Astrocyte (in vitro differentiated cells and primary cell): ENCODE data around the gene NTM. TPM values are rescaled to one million over a fixed set of nuclear protein-coding genes. Genes with fewer than 3 reads are reported as not detected.

Source experiments
- DNase-seq: peaks from one replicate; pipeline ENCODE4 v3.0.0-alpha.2; 2010; ENCODE audit warnings: low read depth
- FAIRE-seq: peaks from 2 replicates; lab custom pipeline; 2011; peaks lifted over from hg19 to GRCh38; lab: Jason Lieb, UNC
- H2AFZ ChIP-seq: 2 replicates; pipeline ENCODE4 v1.6.0; 2012; ENCODE audit warnings: low read depth, low read length, inconsistent platforms
- H3K27ac ChIP-seq: 2 replicates; pipeline ENCODE4 v1.5.1; 2011; ENCODE audit warnings: low read depth, low read length, inconsistent platforms
- H3K27me3 ChIP-seq: 2 replicates; pipeline ENCODE4 v1.6.0; 2011; ENCODE audit warnings: low read length, inconsistent platforms; ENCODE audit not compliant: insufficient read depth
- H3K36me3 ChIP-seq: 2 replicates; pipeline ENCODE4 v1.5.1; 2011; ENCODE audit warnings: low read length, inconsistent platforms; ENCODE audit not compliant: insufficient read depth
- H3K4me1 ChIP-seq: 2 replicates; pipeline ENCODE4 v1.5.1; 2011; ENCODE audit warnings: low read length, inconsistent platforms; ENCODE audit not compliant: insufficient read depth
- H3K4me2 ChIP-seq: 2 replicates; pipeline ENCODE4 v1.6.0; 2012; ENCODE audit warnings: low read length, inconsistent platforms
- H3K4me3 ChIP-seq: 2 replicates; pipeline ENCODE4 v1.5.1; 2011; ENCODE audit warnings: low read depth, mild to moderate bottlenecking, low read length, inconsistent platforms; ENCODE audit not compliant: insufficient read depth
- H3K79me2 ChIP-seq: 2 replicates; pipeline ENCODE4 v1.6.0; 2012; ENCODE audit warnings: mild to moderate bottlenecking, low read length, inconsistent platforms; ENCODE audit not compliant: insufficient read depth
- H3K9ac ChIP-seq: 2 replicates; pipeline ENCODE4 v1.6.0; 2012; ENCODE audit warnings: mild to moderate bottlenecking, low read length, inconsistent platforms
- H3K9me3 ChIP-seq: 2 replicates; pipeline ENCODE4 v1.5.1; 2012; ENCODE audit warnings: low read depth, mild to moderate bottlenecking, low read length, inconsistent platforms; ENCODE audit not compliant: insufficient read depth
- H4K20me1 ChIP-seq: 2 replicates; pipeline ENCODE4 v1.6.0; 2012; ENCODE audit warnings: low read length, inconsistent platforms; ENCODE audit not compliant: insufficient read depth
- H3K27ac Mint-ChIP-seq: one replicate; pipeline ENCODE4 v1.8.0; 2021; ENCODE audit warnings: mild to moderate bottlenecking, mixed read lengths; ENCODE audit not compliant: unreplicated experiment
- H3K27me3 Mint-ChIP-seq: one replicate; pipeline ENCODE4 v1.8.0; 2021; ENCODE audit warnings: low read depth, mixed read lengths; ENCODE audit not compliant: unreplicated experiment
- H3K36me3 Mint-ChIP-seq: one replicate; pipeline ENCODE4 v1.8.0; 2021; ENCODE audit warnings: low read depth, mixed read lengths; ENCODE audit not compliant: unreplicated experiment
- H3K4me1 Mint-ChIP-seq: one replicate; pipeline ENCODE4 v1.8.0; 2021; ENCODE audit warnings: low read depth, mixed read lengths; ENCODE audit not compliant: unreplicated experiment
- H3K4me3 Mint-ChIP-seq: one replicate; pipeline ENCODE4 v1.8.0; 2021; ENCODE audit warnings: mild to moderate bottlenecking, moderate library complexity, mixed read lengths; ENCODE audit not compliant: unreplicated experiment
- H3K9me3 Mint-ChIP-seq: one replicate; pipeline ENCODE4 v1.8.0; 2021; ENCODE audit warnings: mild to moderate bottlenecking, mixed read lengths; ENCODE audit not compliant: unreplicated experiment
- CTCF ChIP-seq: IDR thresholded peaks from 2 replicates; pipeline ENCODE4 v1.5.1; 2011; ENCODE audit warnings: low read depth, mild to moderate bottlenecking, inconsistent platforms, low read length, moderate library complexity; ENCODE audit not compliant: insufficient read depth
- EZH2 ChIP-seq: IDR thresholded peaks from 2 replicates; pipeline ENCODE4 v1.6.1; 2012; ENCODE audit warnings: mild to moderate bottlenecking, low read length, inconsistent platforms; ENCODE audit not compliant: insufficient read depth
- total RNA-seq: library from RNA; stranded (reverse); gene quantifications from 2 replicates; pipeline ENCODE4 v1.2.1, GENCODE V29; 2021

The NTM gene
- total RNA-seq, 1 donor from 2014 or later: 98.2 TPM

DNA sequence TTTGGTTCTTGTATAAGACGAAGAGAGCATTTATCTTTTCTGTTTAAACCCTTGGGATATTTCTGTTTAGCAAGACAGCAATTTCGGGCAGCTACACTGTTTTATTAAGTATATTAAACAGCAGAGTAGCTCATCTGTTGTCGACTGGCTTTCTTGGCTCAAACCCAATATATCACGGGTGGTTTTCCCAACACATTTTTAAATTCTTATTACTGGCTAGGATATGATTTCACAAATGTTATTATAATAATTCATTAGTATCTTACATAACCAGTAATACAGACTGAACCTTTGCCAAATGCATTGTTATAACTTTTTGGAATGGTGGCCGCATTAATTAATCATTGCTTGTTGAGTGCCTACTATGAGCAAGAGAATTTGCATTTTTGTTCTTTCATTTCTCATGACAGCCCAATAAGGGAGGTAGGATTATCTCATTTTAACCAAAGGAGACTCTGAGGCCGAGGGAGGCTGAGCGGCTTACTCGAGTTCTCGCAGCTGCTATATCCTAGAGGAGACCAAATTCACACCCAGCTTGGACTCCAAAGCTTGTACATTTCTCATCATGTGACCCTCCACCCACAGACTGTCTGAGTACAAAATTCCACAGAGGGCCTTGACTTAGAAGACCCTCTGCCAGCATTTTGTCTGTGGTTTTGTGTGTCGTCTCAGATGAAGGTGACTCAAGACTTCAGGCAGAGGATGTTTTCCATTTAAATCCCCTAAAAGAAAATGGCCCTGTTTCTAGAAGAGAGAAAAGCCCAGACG is 304.9 kb downstream of the NTM start:
- no peak overlapping the region for H3K9ac ChIP-seq
- H3K4me1 ChIP-seq: peaks cover 19% of the 10 kb centered on the region
- DNase-seq: peak; percentile 84
- no peaks in the 10 kb centered on the region for H4K20me1 ChIP-seq
- H3K36me3 ChIP-seq: no peaks in the 10 kb centered on the region
- TF ChIP-seq EZH2 (no peak), CTCF (no peak)
- H2AFZ ChIP-seq: no peak overlapping the region
- peak overlapping the region; percentile 54 for H3K27ac ChIP-seq
- no peak overlapping the region for H3K4me3 ChIP-seq
- no peaks in the 10 kb centered on the region for H3K79me2 ChIP-seq
- H3K4me3 Mint-ChIP-seq: peak overlapping the region; percentile 35
- no peaks in the 10 kb centered on the region for H3K9me3 Mint-ChIP-seq
- peak overlapping the region; percentile 89 for H3K27ac Mint-ChIP-seq
- peaks cover 30% of the 10 kb centered on the region for H3K4me1 Mint-ChIP-seq
- no peak for FAIRE-seq
- H3K27me3 Mint-ChIP-seq: no peaks in the 10 kb centered on the region
- H3K27me3 ChIP-seq: no peaks in the 10 kb centered on the region
- H3K36me3 Mint-ChIP-seq: no peaks in the 10 kb centered on the region
- H3K4me2 ChIP-seq: peak overlapping the region; percentile 37
- H3K9me3 ChIP-seq: no peaks in the 10 kb centered on the region

DNA sequence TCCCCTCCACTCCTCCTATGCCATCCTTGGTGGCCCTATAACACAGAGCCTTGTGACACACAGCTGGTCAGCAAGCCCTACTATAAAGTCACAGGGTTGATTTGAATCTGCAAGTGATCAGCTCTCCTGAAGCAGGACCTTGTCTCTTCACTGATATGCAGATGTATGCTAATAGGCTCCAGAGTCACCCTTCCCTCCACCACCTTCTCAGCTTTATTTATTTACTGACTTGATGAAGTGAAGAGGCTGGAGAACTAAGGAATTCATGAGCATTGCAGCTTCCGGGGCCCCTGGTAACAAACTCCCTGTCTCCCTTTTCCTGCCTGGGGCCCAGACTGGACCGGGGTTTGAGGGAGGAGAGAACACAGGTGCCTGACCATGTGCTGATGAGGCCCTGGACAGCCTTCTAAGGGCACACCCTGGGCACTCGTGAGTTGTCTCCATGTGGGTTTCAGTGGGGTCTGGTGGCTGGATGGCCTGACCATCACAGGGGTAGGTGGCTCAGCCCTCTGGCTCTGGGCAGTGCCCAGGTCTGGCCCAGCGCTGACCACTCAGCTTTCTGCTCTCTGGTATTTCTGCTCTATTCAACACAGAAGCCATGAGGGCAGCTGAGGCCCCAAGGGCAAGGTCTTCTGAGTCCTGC is 307.5 kb downstream of the NTM start:
- no peak overlapping the region for H3K4me2 ChIP-seq
- no peak overlapping the region for H3K4me3 ChIP-seq
- FAIRE-seq: no peak
- no peak for DNase-seq
- H4K20me1 ChIP-seq: no peaks in the 10 kb centered on the region
- no peaks in the 10 kb centered on the region for H3K79me2 ChIP-seq
- H3K9me3 ChIP-seq: no peaks in the 10 kb centered on the region
- Mint-ChIP-seq H3K4me1 (peaks cover 30% of the 10 kb centered on the region), H3K36me3 (no peaks in the 10 kb centered on the region), H3K27me3 (peaks cover 5% of the 10 kb centered on the region), H3K27ac (peak overlapping the region; percentile 60), H3K9me3 (no peaks in the 10 kb centered on the region), H3K4me3 (no peak overlapping the region)
- TF ChIP-seq CTCF (no peak), EZH2 (no peak)
- no peak overlapping the region for H3K9ac ChIP-seq
- H2AFZ ChIP-seq: no peak overlapping the region
- H3K27ac ChIP-seq: no peak overlapping the region
- H3K27me3 ChIP-seq: no peaks in the 10 kb centered on the region
- H3K36me3 ChIP-seq: no peaks in the 10 kb centered on the region
- H3K4me1 ChIP-seq: peaks cover 19% of the 10 kb centered on the region
